Sigmoid colon (tissue), 4 donors: ENCODE results near the gene SEC14L3.

ENCODE experiments used
- POLR2A ChIP-seq, 2 donors: fragments of 450-650 bp; IDR thresholded peaks; one replicate each; pipeline ENCODE4 v1.6.1; 2016; ENCODE audit warnings: antibody characterized with exemption in 2 of 2, mild to moderate bottlenecking in 2 of 2, moderate library complexity in 2 of 2
- POLR2AphosphoS5 ChIP-seq, 4 donors: sonication (generic); formaldehyde crosslinking; IDR thresholded peaks; one replicate each; pipeline ENCODE4 v1.6.1; 2017; ENCODE audit warnings: antibody characterized with exemption in 4 of 4
- TF ChIP-seq, protein P1 (sequence below), 4 experiments: fragments of 450-650 bp in 3 of 4; fragments of 200-600 bp in 1 of 4; IDR thresholded peaks; one replicate each; pipeline ENCODE4 v1.5.1; 2016 to 2019; ENCODE audit warnings: antibody characterized with exemption in 4 of 4, mild to moderate bottlenecking in 3 of 4, moderate library complexity in 2 of 4

DNA sequence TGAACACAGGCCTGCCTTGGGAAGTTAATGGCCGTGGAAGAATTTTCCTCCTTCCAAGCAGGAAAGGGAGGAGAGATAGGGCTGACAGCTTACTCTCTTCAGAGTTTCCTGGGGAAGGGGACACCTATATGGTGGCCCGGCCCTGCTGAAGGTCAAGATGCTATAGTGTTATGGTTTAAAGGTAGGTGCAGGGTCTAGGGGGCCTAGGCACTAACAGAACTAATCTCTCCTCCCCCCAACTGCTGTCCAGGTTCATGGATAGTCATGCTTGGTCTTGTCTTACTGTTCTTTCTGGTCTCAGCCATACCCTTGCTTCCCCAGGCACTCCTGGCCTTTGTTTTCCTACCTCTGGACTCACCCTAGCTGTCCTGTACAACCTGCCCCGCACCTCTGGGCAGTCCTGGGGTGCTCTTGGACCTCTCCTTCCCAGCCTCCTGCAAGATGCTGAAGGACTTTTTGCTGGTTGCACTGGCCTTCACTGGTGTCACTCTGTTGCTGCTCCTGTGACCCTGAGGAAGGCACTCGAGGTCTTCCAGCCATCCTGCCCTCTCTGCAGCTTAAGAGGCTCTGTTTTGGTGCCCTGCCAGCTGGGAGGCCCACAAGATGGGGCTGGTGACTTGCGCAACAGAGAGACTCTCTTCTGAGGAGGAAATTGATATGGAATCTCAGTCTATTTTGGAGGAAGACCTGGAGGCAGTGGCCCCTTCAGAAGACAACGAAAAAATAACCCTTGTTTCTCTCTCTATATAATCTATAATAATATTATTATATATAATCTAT is 17.9 kb downstream of the SEC14L3 start:
- TF ChIP-seq, protein P1, sequence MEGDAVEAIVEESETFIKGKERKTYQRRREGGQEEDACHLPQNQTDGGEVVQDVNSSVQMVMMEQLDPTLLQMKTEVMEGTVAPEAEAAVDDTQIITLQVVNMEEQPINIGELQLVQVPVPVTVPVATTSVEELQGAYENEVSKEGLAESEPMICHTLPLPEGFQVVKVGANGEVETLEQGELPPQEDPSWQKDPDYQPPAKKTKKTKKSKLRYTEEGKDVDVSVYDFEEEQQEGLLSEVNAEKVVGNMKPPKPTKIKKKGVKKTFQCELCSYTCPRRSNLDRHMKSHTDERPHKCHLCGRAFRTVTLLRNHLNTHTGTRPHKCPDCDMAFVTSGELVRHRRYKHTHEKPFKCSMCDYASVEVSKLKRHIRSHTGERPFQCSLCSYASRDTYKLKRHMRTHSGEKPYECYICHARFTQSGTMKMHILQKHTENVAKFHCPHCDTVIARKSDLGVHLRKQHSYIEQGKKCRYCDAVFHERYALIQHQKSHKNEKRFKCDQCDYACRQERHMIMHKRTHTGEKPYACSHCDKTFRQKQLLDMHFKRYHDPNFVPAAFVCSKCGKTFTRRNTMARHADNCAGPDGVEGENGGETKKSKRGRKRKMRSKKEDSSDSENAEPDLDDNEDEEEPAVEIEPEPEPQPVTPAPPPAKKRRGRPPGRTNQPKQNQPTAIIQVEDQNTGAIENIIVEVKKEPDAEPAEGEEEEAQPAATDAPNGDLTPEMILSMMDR (IDR thresholded peaks at IDR 0.05) = no peak
- TF ChIP-seq POLR2AphosphoS5 (IDR thresholded peaks at IDR 0.05) (no peak), POLR2A (IDR thresholded peaks at IDR 0.05) (no peak)
